Superior temporal gyrus (tissue), 1 donor: ENCODE results near the gene ZNF329.
"Not testable (repeated sequence)": the region's sequence is repeated elsewhere in the genome, so short reads cannot be mapped to it uniquely, and the experiment has no call there.

Source experiments
- DNase-seq: peaks from one replicate; pipeline ENCODE4 v3.0.0-alpha.2; 2016; ENCODE audit errors: extremely low spot score

Gene ZNF329

GRCh38 chr19:58150328-58150921 lies at the start of gene ZNF329:
Gene ZNF329 (minus strand): TSS chr19:58150789. CDS start chr19:58129503, 21,286 bp downstream.
- peak; percentile 86 for DNase-seq

GRCh38 chr19:58196901-58197616 lies 46.5 kb upstream of the ZNF329 start:
- DNase-seq, result no peak

- DNase-seq, result no peak
Measured at GRCh38 chr19:58183817-58184215, 33.2 kb upstream of the ZNF329 start.

- DNase-seq, result peak; percentile 83
Measured at GRCh38 chr19:58182989-58183816, 32.6 kb upstream of the ZNF329 start, which contains the start of gene ZNF274. Gene ZNF274 (plus strand): TSS chr19:58183061. CDS start chr19:58183966, 905 bp downstream.

GRCh38 chr19:58182577-58182988 lies 32.0 kb upstream of the ZNF329 start:
- DNase-seq, result no peak

GRCh38 chr19:58181902-58182576 lies 31.4 kb upstream of the ZNF329 start:
- no peak for DNase-seq

GRCh38 chr19:58170860-58171259 lies 20.3 kb upstream of the ZNF329 start:
- DNase-seq, result no peak

- no peak for DNase-seq
Measured at GRCh38 chr19:58166708-58167280, 16.2 kb upstream of the ZNF329 start.

GRCh38 chr19:58166268-58166667 lies 15.7 kb upstream of the ZNF329 start:
- no peak for DNase-seq

- no peak for DNase-seq
Measured at GRCh38 chr19:58157045-58157728, 6.6 kb upstream of the ZNF329 start.

- peak; percentile 96 for DNase-seq
Measured at GRCh38 chr19:58154679-58155648, 4.4 kb upstream of the ZNF329 start.

- DNase-seq, result no peak
Measured at GRCh38 chr19:58154287-58154678, 3.7 kb upstream of the ZNF329 start.

- DNase-seq, result no peak
Measured at GRCh38 chr19:58153386-58153785, 2.8 kb upstream of the ZNF329 start.

GRCh38 chr19:58147475-58147874 lies 3.1 kb downstream of the ZNF329 start:
- not testable (repeated sequence) for DNase-seq

GRCh38 chr19:58145849-58146248 lies 4.7 kb downstream of the ZNF329 start:
- DNase-seq, result no peak

- no peak for DNase-seq
Measured at GRCh38 chr19:58134244-58134643, 16.3 kb downstream of the ZNF329 start.

GRCh38 chr19:58129284-58129683 lies 21.3 kb downstream of the ZNF329 start:
- DNase-seq, result no peak

- DNase-seq, result no peak
Measured at GRCh38 chr19:58128041-58128685, 22.4 kb downstream of the ZNF329 start.

GRCh38 chr19:58123354-58123753 lies 27.2 kb downstream of the ZNF329 start:
- no peak for DNase-seq
